COLO829 (cell line): ENCODE data around the gene PIP4K2C.
"Not testable (repeated sequence)": the region's sequence is repeated elsewhere in the genome, so short reads cannot be mapped to it uniquely, and the experiment has no call there.

Experiments used
- DNase-seq: peaks from one replicate; pipeline ENCODE4 v3.0.0; 2012; ENCODE audit warnings: low spot score

Gene PIP4K2C

DNA sequence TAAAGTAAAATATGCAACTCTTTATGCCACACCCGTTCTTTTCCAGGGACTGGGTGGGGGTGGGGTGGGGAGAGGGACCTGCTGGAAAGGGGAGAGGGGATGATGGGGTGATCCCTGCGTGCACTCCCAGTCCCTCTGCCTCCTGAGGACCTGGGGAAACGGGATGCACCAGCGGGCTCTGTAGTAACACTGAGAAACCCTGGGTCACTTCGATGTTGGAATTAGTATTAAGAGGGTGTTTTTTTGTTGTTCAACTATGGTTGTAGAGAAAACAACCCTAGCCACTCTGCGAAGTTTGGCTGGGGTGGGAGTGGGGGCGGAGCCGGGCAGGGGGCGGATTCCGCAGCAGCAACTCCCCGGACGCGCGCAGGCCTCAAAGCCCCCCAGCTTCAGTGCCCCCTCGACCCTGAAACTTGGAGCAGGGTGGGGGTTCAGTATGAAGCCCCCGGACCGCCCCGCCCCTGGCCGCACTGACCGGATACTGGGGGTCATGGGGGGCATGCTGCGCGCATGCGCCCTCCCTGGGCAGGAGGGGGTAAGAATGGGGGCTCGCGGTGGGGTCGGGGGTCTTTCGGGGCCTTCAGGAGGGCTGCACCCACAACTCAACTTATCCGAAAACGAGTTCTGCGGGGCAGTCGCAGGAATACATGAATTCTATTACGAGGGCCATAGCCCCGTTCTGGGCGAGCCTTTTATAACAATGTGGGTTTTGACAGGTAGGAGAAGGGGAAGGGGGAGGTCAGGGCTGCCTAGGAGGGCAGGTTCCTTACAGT is 19.0 kb downstream of the PIP4K2C start:
- no peak for DNase-seq

DNA sequence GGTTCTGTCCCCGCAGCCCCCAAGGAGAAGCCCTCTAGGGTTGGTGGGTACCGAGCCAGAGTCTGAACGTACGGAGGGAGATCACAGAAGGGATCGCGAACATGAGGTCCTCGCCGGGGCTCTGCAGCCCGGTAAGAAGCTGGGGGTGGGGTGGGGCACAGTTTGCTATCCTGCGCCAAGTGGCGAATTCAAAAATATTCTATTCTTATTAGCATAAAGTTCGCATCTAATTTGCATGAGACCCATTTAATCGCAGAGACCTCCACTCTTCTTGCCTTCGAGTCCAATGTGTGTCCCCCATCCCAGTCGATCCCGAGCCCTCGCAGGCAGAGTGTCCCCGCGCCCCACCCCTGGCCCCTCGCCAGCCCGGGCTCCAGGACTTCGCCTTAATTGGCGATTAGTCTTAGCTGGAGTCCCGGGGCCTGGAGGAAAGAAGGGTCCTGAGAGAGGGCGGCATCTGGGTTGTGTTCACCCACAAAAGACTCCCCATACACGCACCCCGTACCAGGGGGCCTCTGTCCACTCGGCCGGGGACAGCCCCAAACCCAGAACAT is 19.6 kb downstream of the PIP4K2C start:
- no peak for DNase-seq

DNA sequence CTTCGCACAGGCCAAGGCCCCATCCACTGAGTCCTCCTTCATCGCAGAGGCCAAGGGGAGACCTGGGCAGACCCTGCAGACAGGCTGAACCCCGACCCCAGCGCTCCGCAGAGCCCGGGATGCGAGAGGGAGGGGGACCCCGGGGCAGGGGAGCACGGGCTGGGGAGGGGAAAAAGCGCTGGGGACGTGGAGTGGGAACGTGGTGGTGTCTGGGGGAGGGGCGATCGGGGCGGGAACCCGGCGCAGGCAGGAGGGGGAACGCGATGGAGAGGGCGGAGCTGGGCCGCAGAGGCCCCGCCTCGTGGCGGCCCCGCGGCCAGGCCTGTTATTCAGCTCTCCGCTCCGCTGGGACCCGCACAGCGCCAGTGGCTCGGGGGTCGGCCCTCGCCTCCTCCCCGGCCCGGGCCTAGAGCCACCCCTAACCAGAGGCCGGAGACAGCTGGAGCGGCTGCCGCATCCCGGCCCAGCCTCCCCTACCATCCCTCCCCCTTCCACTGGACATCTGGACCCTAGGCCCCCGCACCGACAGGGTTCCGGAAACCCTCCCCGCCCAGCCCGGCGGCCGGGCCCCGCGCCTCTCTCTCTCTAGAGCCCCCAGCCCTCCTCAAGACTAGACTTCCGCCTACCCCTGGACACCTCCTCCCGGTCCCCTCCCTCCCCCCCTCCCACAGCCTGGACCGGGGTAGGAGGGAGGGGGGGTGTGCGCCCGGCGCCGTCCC is 20.3 kb downstream of the PIP4K2C start, which contains the start of gene ARHGEF25:
Gene ARHGEF25 (plus strand): TSS at position 328 of the 719 bp plus-strand sequence. CDS start 460 bp downstream, outside the sequence.
- DNase-seq: peak; percentile 85

- no peak for DNase-seq
Observed at GRCh38 chr12:57611827-57612710, 21.1 kb downstream of the PIP4K2C start.

DNA sequence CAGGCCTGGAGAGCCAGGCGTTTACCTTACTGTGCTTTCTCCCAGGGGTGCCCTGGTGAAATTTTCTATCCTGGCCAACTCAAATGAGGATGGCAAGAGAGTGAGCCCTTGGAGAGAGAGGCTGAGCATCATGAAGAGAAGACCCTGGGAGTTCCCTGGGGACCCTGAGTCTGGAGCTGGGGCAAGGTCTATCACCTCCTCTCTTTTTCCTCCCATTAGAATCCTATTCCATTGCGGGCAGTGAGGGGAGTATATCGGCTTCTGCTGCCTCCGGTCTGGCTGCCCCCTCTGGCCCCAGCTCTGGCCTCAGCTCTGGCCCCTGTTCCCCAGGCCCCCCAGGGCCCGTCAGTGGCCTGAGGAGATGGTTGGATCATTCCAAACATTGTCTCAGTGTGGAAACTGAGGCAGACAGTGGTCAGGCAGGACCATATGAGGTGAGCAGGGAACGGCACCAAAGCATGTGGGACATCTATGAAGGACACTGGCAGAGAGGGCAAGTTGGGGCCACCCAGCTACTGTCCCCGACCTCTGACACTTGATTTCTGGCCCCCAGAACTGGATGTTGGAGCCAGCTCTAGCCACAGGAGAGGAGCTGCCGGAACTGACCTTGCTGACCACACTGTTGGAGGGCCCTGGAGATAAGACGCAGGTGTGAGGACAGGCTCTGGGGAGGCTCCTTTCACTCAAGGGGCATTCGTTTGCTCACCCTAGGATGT is 21.9 kb downstream of the PIP4K2C start:
- no peak for DNase-seq

- no peak for DNase-seq
Observed at GRCh38 chr12:57613427-57614109, 22.6 kb downstream of the PIP4K2C start.

DNA sequence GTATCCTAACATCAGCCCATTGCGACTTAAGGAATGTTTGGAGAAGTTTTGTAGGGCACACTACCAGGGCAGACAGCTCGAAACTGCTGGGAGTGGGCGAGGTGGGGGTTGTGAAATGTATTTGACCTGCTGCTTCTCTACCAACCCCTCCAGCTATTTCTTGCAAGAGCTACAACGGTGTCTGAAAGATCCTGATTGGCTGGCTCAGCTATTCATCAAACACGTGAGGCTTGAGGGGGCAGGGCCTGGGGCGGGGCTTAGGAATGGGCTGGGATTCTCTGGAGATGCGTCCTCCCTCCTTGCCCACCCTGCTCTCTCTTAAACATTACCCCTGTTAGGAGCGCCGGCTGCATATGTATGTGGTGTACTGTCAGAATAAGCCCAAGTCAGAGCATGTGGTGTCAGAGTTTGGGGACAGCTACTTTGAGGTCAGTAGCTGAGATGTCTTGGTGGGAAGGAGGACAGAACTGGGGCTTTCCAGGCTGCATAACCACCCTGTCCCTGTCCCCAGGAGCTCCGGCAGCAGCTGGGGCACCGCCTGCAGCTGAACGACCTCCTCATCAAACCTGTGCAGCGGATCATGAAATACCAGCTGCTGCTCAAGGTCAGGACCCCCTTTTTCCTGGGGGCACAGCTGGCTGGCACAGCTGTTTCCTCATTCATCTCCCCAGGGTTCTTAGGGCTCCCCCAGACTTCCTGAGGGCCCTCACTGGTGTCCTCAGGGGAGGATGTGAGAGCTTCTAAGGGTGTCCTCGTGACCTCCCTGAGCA is 23.4 kb downstream of the PIP4K2C start:
- DNase-seq: no peak

DNA sequence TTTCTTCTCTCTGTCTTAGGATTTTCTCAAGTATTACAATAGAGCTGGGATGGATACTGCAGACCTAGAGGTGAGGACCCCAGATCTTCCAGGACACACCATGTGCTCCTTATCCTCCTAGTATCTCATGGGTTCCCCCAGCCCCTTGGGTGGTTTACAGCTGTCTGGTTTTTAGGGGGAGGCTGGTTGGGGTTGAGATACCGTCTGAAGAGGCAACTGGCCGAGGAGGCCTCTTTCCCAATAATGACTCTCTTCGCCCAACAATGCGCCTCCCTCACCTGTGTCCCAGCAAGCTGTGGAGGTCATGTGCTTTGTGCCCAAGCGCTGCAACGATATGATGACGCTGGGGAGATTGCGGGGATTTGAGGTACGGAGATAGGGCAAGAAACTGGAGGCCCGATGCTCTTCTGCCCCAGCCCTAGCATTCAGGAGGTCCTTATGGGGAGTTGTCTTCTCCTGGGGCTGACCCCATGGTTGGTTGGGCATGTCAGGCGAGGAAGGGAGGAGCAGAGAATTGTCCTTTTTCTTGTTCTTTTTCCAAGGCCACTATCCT is 24.0 kb downstream of the PIP4K2C start:
- no peak for DNase-seq

GRCh38 chr12:57615637-57616036 is 24.6 kb downstream of the PIP4K2C start:
- DNase-seq: no peak

GRCh38 chr12:57616383-57617101 is 25.6 kb downstream of the PIP4K2C start:
- DNase-seq: no peak

- DNase-seq: no peak
Observed at GRCh38 chr12:57617942-57618341, 26.9 kb downstream of the PIP4K2C start.

GRCh38 chr12:57618431-57618830 is 27.4 kb downstream of the PIP4K2C start:
- not testable (repeated sequence) for DNase-seq

DNA sequence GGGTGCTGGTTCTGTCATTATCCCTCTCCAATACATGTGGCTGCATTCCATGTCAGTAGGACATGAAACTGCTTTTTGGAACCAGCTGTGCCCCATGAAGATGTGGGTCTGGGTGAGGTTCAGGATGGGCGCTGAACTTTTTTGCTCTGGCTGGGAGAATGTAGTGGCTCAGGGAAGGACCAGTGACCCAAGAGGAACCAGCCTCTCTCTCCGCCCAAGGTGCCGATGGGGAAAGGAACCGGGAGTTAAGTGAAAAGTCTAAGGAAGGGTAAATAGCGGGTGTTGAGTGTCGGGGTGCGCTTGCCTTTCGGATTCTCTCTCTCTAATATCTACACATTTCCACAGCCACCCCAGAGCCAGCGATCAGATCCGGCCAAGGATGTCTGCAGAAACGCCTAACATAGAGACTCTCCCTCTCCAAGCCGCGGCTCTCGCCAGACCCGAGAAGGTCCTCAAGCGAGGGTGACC is 28.0 kb downstream of the PIP4K2C start:
- DNase-seq: no peak

DNA sequence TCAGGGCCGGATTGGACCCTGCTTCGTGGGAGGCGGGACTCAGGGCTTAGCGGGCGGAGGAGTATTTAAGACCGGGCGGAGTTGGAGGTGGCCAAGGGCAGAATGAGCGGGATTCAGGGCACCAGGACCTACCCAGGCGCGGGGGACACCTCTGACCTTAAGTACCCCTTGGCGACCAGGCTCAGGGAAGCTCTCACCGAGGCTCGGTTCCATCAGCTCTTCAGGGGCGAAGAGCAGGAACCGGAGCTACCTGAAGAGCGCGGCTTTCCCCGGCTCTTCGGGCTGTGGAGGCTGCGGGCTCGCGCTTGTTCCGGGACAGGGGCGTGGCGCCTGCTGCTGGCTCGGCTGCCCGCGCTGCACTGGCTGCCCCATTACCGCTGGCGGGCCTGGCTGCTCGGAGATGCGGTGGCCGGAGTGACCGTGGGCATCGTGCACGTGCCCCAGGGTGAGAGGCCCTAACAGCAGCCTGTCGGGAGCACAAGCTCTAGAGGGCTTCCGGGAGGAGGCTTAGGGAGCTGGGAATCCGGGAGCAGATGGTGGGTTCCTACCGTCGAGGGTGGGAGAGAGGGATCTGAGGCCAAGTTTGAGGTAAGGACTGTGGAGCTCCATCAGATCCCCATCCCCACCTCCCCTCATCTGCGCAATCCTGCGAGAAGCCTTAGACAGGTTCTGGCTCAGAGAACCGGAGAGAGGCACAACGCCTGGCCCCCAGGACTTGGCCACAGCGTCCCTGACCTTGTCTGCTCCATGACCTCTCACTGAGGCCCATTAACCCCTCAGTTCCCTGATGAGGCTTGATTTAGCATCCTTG is 28.6 kb downstream of the PIP4K2C start:
- no peak for DNase-seq

DNA sequence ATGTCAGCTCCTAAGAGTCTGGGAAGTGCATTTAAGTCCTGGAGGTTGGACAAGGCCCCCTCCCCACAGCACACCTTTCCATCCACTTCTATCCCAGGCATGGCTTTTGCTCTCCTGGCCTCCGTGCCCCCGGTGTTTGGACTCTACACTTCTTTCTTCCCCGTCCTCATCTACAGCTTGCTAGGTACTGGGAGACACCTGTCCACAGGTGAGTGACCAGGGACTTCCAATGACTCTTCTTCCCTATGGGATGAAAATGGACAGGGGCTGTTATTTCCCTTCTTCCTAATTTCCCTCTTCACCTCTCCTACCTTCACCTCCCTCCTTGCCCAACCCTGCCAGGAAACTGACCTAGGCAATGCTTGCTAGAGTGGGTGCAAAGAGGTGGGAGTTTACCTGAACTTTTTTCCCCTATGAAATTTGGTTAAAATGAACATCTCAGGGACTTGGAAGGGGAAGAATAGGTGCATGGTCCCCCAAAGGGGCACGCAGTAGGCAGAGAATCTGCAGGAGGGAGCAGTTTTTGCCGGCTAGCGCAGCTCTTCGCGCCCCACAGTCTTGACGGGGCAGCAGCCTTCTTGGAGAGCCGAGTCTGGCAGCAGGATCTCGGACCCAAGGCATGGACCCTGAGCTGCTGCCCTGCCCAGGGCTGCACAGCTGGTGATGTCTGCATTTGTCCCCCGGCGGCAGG is 29.4 kb downstream of the PIP4K2C start:
- no peak for DNase-seq

DNA sequence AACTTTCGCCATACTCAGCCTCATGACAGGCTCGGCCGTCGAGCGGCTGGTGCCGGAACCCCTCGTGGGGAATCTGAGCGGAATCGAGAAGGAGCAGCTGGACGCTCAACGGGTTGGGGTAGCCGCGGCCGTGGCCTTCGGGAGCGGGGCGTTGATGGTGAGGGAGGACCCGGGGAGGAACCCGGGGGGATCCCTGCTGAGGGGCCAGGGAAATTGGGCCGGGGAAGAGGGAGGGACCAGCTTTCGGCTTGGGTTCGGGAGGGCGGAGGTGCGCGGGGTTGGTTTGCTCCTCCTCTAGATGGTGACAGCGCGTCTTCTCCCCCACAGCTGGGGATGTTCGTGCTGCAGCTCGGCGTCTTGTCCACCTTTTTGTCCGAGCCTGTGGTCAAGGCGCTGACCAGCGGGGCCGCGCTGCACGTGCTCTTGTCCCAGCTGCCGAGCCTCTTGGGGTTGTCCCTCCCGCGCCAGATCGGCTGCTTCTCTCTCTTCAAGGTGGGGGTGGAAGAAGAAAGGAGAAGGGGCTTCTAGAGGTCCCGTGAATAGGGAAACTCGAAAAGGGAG is 30.0 kb downstream of the PIP4K2C start:
- no peak for DNase-seq
